Lower lobe of right lung (tissue), 2 donors: ENCODE data around the gene PTPRN2. TPM values are rescaled to one million over a fixed set of nuclear protein-coding genes. Genes with fewer than 3 reads are reported as not detected.

ENCODE experiments used
- ATAC-seq, 2 donors: fragments of 200-7000 bp; cut with Tn5 transposase; one replicate each; pipeline ENCODE4 v1.9.1; 2020 to 2022; ENCODE audit warnings: mild to moderate bottlenecking in 2 of 2, moderate library complexity in 2 of 2
- DNase-seq: peaks from one replicate; pipeline ENCODE4 v3.0.0-alpha.2; 2020
- H3K27ac ChIP-seq: fragments of 200-600 bp; one replicate; pipeline ENCODE4 v1.8.0; 2022
- H3K27me3 ChIP-seq: fragments of 200-600 bp; one replicate; pipeline ENCODE4 v1.8.0; 2022; ENCODE audit warnings: low read depth
- H3K36me3 ChIP-seq: fragments of 200-600 bp; one replicate; pipeline ENCODE4 v1.8.0; 2022; ENCODE audit warnings: mild to moderate bottlenecking
- H3K4me1 ChIP-seq: fragments of 200-600 bp; one replicate; pipeline ENCODE4 v1.8.0; 2022
- H3K4me3 ChIP-seq: fragments of 200-600 bp; one replicate; pipeline ENCODE4 v1.8.0; 2022; ENCODE audit warnings: mild to moderate bottlenecking
- H3K9me3 ChIP-seq: fragments of 200-600 bp; one replicate; pipeline ENCODE4 v1.8.0; 2022
- CTCF ChIP-seq: fragments of 200-600 bp; IDR thresholded peaks from one replicate; pipeline ENCODE4 v1.8.0; 2022; ENCODE audit warnings: antibody characterized with exemption, mild to moderate bottlenecking
- intact Hi-C: fragments of 100-400 bp; cut with DNase I; formaldehyde crosslinking; loops from one replicate; pipeline ENCODE4 v1.11.0; 2022
- total RNA-seq: library from RNA; stranded (reverse); fragmentation: NEBNext Ultra II Directional; extraction: Animal tissue kit (Norgen Biotek cat#: 25700); gene quantifications from one replicate; pipeline ENCODE4 v1.2.1, GENCODE V29; 2021
- donor health status: DM: no; HTN: yes; CAD: no; lungs with severe emphysema.

Gene PTPRN2
- total RNA-seq, 1 donor from 2014 or later, result 6.8 TPM

- H3K4me3 ChIP-seq, result no peak overlapping the region
- H3K9me3 ChIP-seq, result peaks cover 14% of the 10 kb centered on the region
- no peak for TF ChIP-seq CTCF
- DNase-seq (no peak), ATAC-seq (no peak)
- intact Hi-C loops, result no loop called here
- no peaks in the 10 kb centered on the region for H3K27me3 ChIP-seq
- H3K4me1 ChIP-seq, result no peaks in the 10 kb centered on the region
- H3K36me3 ChIP-seq, result no peaks in the 10 kb centered on the region
- H3K27ac ChIP-seq, result no peak overlapping the region
Measured at GRCh38 chr7:158190756-158191155, 396.9 kb downstream of the PTPRN2 start.

GRCh38 chr7:158188676-158189075, 398.9 kb downstream of the PTPRN2 start:
- Histone ChIP-seq H3K4me1 (no peaks in the 10 kb centered on the region), H3K27me3 (no peaks in the 10 kb centered on the region), H3K27ac (no peak overlapping the region), H3K4me3 (no peak overlapping the region), H3K36me3 (no peaks in the 10 kb centered on the region), H3K9me3 (no peaks in the 10 kb centered on the region)
- ATAC-seq (no peak), DNase-seq (no peak)
- no peak for TF ChIP-seq CTCF
- intact Hi-C loops, result no loop called here

- no peaks in the 10 kb centered on the region for H3K9me3 ChIP-seq
- ATAC-seq (no peak), DNase-seq (no peak)
- H3K4me1 ChIP-seq, result no peaks in the 10 kb centered on the region
- no peaks in the 10 kb centered on the region for H3K27me3 ChIP-seq
- no peaks in the 10 kb centered on the region for H3K36me3 ChIP-seq
- H3K27ac ChIP-seq, result no peak overlapping the region
- no peak overlapping the region for H3K4me3 ChIP-seq
- intact Hi-C loops, result no loop called here
- no peak for TF ChIP-seq CTCF
Measured at GRCh38 chr7:158187694-158187994, 400.0 kb downstream of the PTPRN2 start.

GRCh38 chr7:158186864-158187693, 400.5 kb downstream of the PTPRN2 start:
- intact Hi-C loops, result no loop called here
- ATAC-seq (no peak), DNase-seq (no peak)
- Histone ChIP-seq H3K36me3 (no peaks in the 10 kb centered on the region), H3K27me3 (no peaks in the 10 kb centered on the region), H3K27ac (no peak overlapping the region), H3K9me3 (no peaks in the 10 kb centered on the region), H3K4me1 (no peaks in the 10 kb centered on the region), H3K4me3 (no peak overlapping the region)
- TF ChIP-seq CTCF, result no peak

GRCh38 chr7:158186406-158186805, 401.2 kb downstream of the PTPRN2 start:
- no peaks in the 10 kb centered on the region for H3K9me3 ChIP-seq
- DNase-seq (no peak), ATAC-seq (no peak)
- no peaks in the 10 kb centered on the region for H3K4me1 ChIP-seq
- H3K27me3 ChIP-seq, result no peaks in the 10 kb centered on the region
- no peaks in the 10 kb centered on the region for H3K36me3 ChIP-seq
- TF ChIP-seq CTCF, result no peak
- H3K4me3 ChIP-seq, result no peak overlapping the region
- intact Hi-C loops, result no loop called here
- no peak overlapping the region for H3K27ac ChIP-seq
